Left ventricle myocardium superior (tissue), 1 donor: ENCODE results near the gene ZFR2. TPM values are rescaled to one million over a fixed set of nuclear protein-coding genes. Genes with fewer than 3 reads are reported as not detected.

Source experiments
- ATAC-seq: fragments of 200-7000 bp; cut with Tn5 transposase; one replicate; pipeline ENCODE4 v1.9.1; 2020; ENCODE audit warnings: mild to moderate bottlenecking, moderate library complexity
- DNase-seq: peaks from one replicate; pipeline ENCODE4 v3.0.0-alpha.2; 2020
- intact Hi-C: fragments of 100-400 bp; cut with micrococcal nuclease; formaldehyde crosslinking; loops from one replicate; pipeline ENCODE4 v1.11.0; 2022
- total RNA-seq: library from RNA; stranded (reverse); fragmentation: NEBNext Ultra II Directional; extraction: Animal tissue kit (Norgen Biotek cat#: 25700); gene quantifications from one replicate; pipeline ENCODE4 v1.2.1, GENCODE V29; 2021
- donor health status: DM: no; HTN: yes; CAD: no; lungs with severe emphysema.

The ZFR2 gene
- total RNA-seq, 1 donor from 2014 or later = not detected

- ATAC-seq (no peak), DNase-seq (no peak)
- intact Hi-C loops = no loop called here
Observed at GRCh38 chr19:3844596-3844995, 24.2 kb downstream of the ZFR2 start.

- no peak for DNase-seq
- no peak for ATAC-seq
- intact Hi-C loops = no loop called here
Observed at GRCh38 chr19:3842948-3843347, 25.9 kb downstream of the ZFR2 start.

GRCh38 chr19:3840804-3841203 is 28.0 kb downstream of the ZFR2 start:
- ATAC-seq = no peak
- intact Hi-C loops = no loop called here
- DNase-seq = no peak

- ATAC-seq = no peak
- intact Hi-C loops = no loop called here
- no peak for DNase-seq
Observed at GRCh38 chr19:3839941-3840340, 28.9 kb downstream of the ZFR2 start.

- intact Hi-C loops = no loop called here
- DNase-seq (no peak), ATAC-seq (no peak)
Observed at GRCh38 chr19:3838661-3839060, 30.2 kb downstream of the ZFR2 start.

- ATAC-seq = no peak
- intact Hi-C loops = no loop called here
- no peak for DNase-seq
Observed at GRCh38 chr19:3837922-3838321, 30.9 kb downstream of the ZFR2 start.

- intact Hi-C loops = no loop called here
- no peak for ATAC-seq
Observed at GRCh38 chr19:3837332-3837731, 31.5 kb downstream of the ZFR2 start.

GRCh38 chr19:3836887-3837286 is 32.0 kb downstream of the ZFR2 start:
- intact Hi-C loops = no loop called here
- DNase-seq (no peak), ATAC-seq (no peak)

More at GRCh38 chr19:3837332-3837731, 31.5 kb downstream of the ZFR2 start:
- no peak for DNase-seq

GRCh38 chr19:3835055-3835435 is 33.8 kb downstream of the ZFR2 start:
- intact Hi-C loops = no loop called here

GRCh38 chr19:3834349-3835054 is 34.3 kb downstream of the ZFR2 start:
- no peak for ATAC-seq
- intact Hi-C loops = no loop called here
- DNase-seq = no peak

More at GRCh38 chr19:3835055-3835435, 33.8 kb downstream of the ZFR2 start:
- no peak for ATAC-seq
- DNase-seq = no peak

- intact Hi-C loops = no loop called here
- DNase-seq = no peak
- ATAC-seq = no peak
Observed at GRCh38 chr19:3833578-3834348, 35.1 kb downstream of the ZFR2 start.

- ATAC-seq (no peak), DNase-seq (no peak)
- intact Hi-C loops = no loop called here
Observed at GRCh38 chr19:3832001-3832400, 36.8 kb downstream of the ZFR2 start.

- intact Hi-C loops = no loop called here
- DNase-seq (no peak), ATAC-seq (no peak)
Observed at GRCh38 chr19:3831601-3832000, 37.2 kb downstream of the ZFR2 start.

- intact Hi-C loops = no loop called here
- ATAC-seq = no peak
- DNase-seq = no peak
Observed at GRCh38 chr19:3830621-3831589, 37.9 kb downstream of the ZFR2 start.

- ATAC-seq = no peak
- DNase-seq = no peak
- intact Hi-C loops = no loop called here
Observed at GRCh38 chr19:3827306-3827705, 41.5 kb downstream of the ZFR2 start.

- DNase-seq (no peak), ATAC-seq (no peak)
- intact Hi-C loops = no loop called here
Observed at GRCh38 chr19:3826163-3826562, 42.7 kb downstream of the ZFR2 start.

GRCh38 chr19:3825286-3825956 is 43.4 kb downstream of the ZFR2 start:
- ATAC-seq (no peak), DNase-seq (no peak)
- intact Hi-C loops = no loop called here

GRCh38 chr19:3823350-3823713 is 45.5 kb downstream of the ZFR2 start:
- ATAC-seq = no peak
- no peak for DNase-seq
- intact Hi-C loops = no loop called here

GRCh38 chr19:3822683-3823349 is 46.0 kb downstream of the ZFR2 start:
- intact Hi-C loops = no loop called here
- no peak for ATAC-seq
- no peak for DNase-seq
